DMS53 treated with DMSO at 0.1 percent for 48 hours (cell line): Measurements from ENCODE around the gene BOK.
A peak's percentile ranks its signal among the peaks of the same experiment; 100 is the strongest.
"Not testable (repeated sequence)": the region's sequence is repeated elsewhere in the genome, so short reads cannot be mapped to it uniquely, and the experiment has no call there.

ENCODE experiments used
- DNase-seq: peaks from one replicate; lab custom pipeline; 2025; ENCODE audit not compliant: unreplicated experiment; lab: John Stamatoyannopoulos, UW

Gene BOK

GRCh38 chr2:241555711-241556110 is 2.8 kb upstream of the BOK start:
- no peak for DNase-seq

- no peak for DNase-seq
Observed at GRCh38 chr2:241556746-241557145, 1.8 kb upstream of the BOK start.

- peak; percentile 3 for DNase-seq
Observed at GRCh38 chr2:241559323-241560161, 997 bp downstream of the BOK start.

- DNase-seq = no peak
Observed at GRCh38 chr2:241560162-241560882, 1.8 kb downstream of the BOK start.

- DNase-seq = no peak
Observed at GRCh38 chr2:241560883-241561474, 2.4 kb downstream of the BOK start.

- no peak for DNase-seq
Observed at GRCh38 chr2:241561832-241562231, 3.3 kb downstream of the BOK start.

- DNase-seq = no peak
Observed at GRCh38 chr2:241562269-241562891, 3.8 kb downstream of the BOK start.

- no peak for DNase-seq
Observed at GRCh38 chr2:241563031-241563507, 4.5 kb downstream of the BOK start.

GRCh38 chr2:241563571-241563980 is 5.0 kb downstream of the BOK start:
- DNase-seq = no peak

- no peak for DNase-seq
Observed at GRCh38 chr2:241563981-241564595, 5.5 kb downstream of the BOK start.

GRCh38 chr2:241564596-241565410 is 6.3 kb downstream of the BOK start:
- DNase-seq = no peak

GRCh38 chr2:241565411-241565810 is 6.9 kb downstream of the BOK start:
- DNase-seq = no peak

- not testable (repeated sequence) for DNase-seq
Observed at GRCh38 chr2:241566021-241566420, 7.5 kb downstream of the BOK start.

- DNase-seq = no peak
Observed at GRCh38 chr2:241566468-241566867, 7.9 kb downstream of the BOK start.

GRCh38 chr2:241567266-241567665 is 8.7 kb downstream of the BOK start:
- DNase-seq = not testable (repeated sequence)

GRCh38 chr2:241567776-241568175 is 9.2 kb downstream of the BOK start:
- no peak for DNase-seq

GRCh38 chr2:241568726-241569125 is 10.2 kb downstream of the BOK start:
- DNase-seq = no peak

GRCh38 chr2:241569831-241570281 is 11.3 kb downstream of the BOK start:
- DNase-seq = no peak

GRCh38 chr2:241570961-241571581 is 12.5 kb downstream of the BOK start:
- no peak for DNase-seq
